K562 (cell line): ENCODE results near the gene KRT25. TPM values are rescaled to one million over a fixed set of nuclear protein-coding genes. Genes with fewer than 3 reads are reported as not detected.

Source experiments
- ATAC-seq: fragments of 200-7000 bp; cut with Tn5 transposase; 3 replicates; pipeline ENCODE4 v1.9.1; 2020; ENCODE audit warnings: moderate library complexity
- BruUV-seq: library from RNA; stranded (reverse); fragments of 400-500 nt; replicated peaks from 2 replicates; lab custom pipeline; 2021; lab: Mats Ljungman, UMichigan
- CTCF ChIA-PET: fragments of 300-600 bp; formaldehyde crosslinking; extraction: SDS; loops from one replicate; lab custom pipeline; 2021; ENCODE audit warnings: low intra/inter-chr PET ratio; lab: Yijun Ruan, JAX
- POLR2A ChIA-PET: fragments of 300-600, 350-650 bp; sonication (Branson Sonifier 250); formaldehyde crosslinking; extraction: SDS; loops from one replicate; lab custom pipeline; 2021; ENCODE audit warnings: antibody characterized with exemption, inconsistent platforms; lab: Yijun Ruan, JAX
- DNase-seq, 4 experiments: peaks; one replicate each; pipeline versions ENCODE4 v3.0.0 to v3.0.0-alpha.2; 2011 to 2018; ENCODE audit warnings: low spot score in 3 of 4, mixed read lengths in 3 of 4; ENCODE audit errors: extremely low read depth in 1 of 4
- FAIRE-seq: peaks from 2 replicates; lab custom pipeline; 2011; peaks lifted over from hg19 to GRCh38; lab: Jason Lieb, UNC
- H2AFZ ChIP-seq: 2 replicates; pipeline ENCODE4 v1.6.0; 2011; ENCODE audit warnings: low read depth, low read length, control low read depth, inconsistent platforms
- H3K27ac ChIP-seq: fragments of 200-600 bp; 3 replicates; pipeline ENCODE4 v1.8.0; 2011; ENCODE audit warnings: low read depth, mild to moderate bottlenecking, control low read depth, inconsistent platforms, low read length, moderate library complexity, mixed read lengths; ENCODE audit errors: extremely low read depth
- H3K27me3 ChIP-seq, 2 experiments: fragments of 300-600 bp in 1 of 2; 2 replicates in 1 of 2; 3 replicates in 1 of 2; pipeline versions ENCODE4 v1.6.0 to v1.8.0; 2011; ENCODE audit warnings: inconsistent platforms in 2 of 2, low read length in 2 of 2, mild to moderate bottlenecking in 1 of 2, mixed read lengths in 1 of 2, moderate library complexity in 1 of 2; ENCODE audit not compliant: control insufficient read depth in 2 of 2, insufficient read depth in 2 of 2
- H3K36me3 ChIP-seq: fragments of 300-600 bp; 3 replicates; pipeline ENCODE4 v1.8.0; 2011; ENCODE audit warnings: mild to moderate bottlenecking, low read length, inconsistent platforms; ENCODE audit not compliant: control insufficient read depth, insufficient read depth
- H3K4me1 ChIP-seq, 2 experiments: fragments of 200-600 bp in 1 of 2; replicated peaks in 1 of 2; 2 replicates in 1 of 2; 3 replicates in 1 of 2; pipeline versions ENCODE4 v1.5.1 to v1.8.0; 2011; ENCODE audit warnings: inconsistent platforms in 2 of 2, low read length in 2 of 2, mild to moderate bottlenecking in 1 of 2, mixed read lengths in 1 of 2, moderate library complexity in 1 of 2; ENCODE audit not compliant: control insufficient read depth in 2 of 2, insufficient read depth in 2 of 2
- H3K4me2 ChIP-seq: 2 replicates; pipeline ENCODE4 v1.6.1; 2011; ENCODE audit warnings: low read length, control low read depth, inconsistent platforms, mixed read lengths; ENCODE audit not compliant: insufficient read depth
- H3K4me3 ChIP-seq: fragments of 200-600 bp; sonication (generic), shearing (Covaris generic); 2 replicates; pipeline ENCODE4 v1.5.1; 2016; ENCODE audit warnings: control low read depth, inconsistent platforms
- H3K79me2 ChIP-seq: fragments of 200-600 bp; 3 replicates; pipeline ENCODE4 v1.8.0; 2011; ENCODE audit warnings: low read length, inconsistent platforms; ENCODE audit not compliant: control insufficient read depth, insufficient read depth
- H3K9ac ChIP-seq, 2 experiments: 2 replicates each; pipeline versions ENCODE4 v1.6.0 to v1.6.1; 2011; ENCODE audit warnings: low read depth in 2 of 2, low read length in 2 of 2, control low read depth in 1 of 2, inconsistent platforms in 1 of 2, mild to moderate bottlenecking in 1 of 2, mixed read lengths in 1 of 2; ENCODE audit not compliant: insufficient read depth in 1 of 2
- H3K9me1 ChIP-seq: one replicate; pipeline ENCODE4 v1.6.0; 2011; ENCODE audit warnings: inconsistent platforms, mild to moderate bottlenecking, low read length, moderate library complexity; ENCODE audit not compliant: control insufficient read depth, insufficient read depth
- H3K9me3 ChIP-seq: replicated peaks from 2 replicates; pipeline ENCODE4 v1.5.1; 2011; ENCODE audit warnings: low read depth, low read length, inconsistent platforms; ENCODE audit not compliant: control insufficient read depth, insufficient read depth
- H4K20me1 ChIP-seq: replicated peaks from 2 replicates; pipeline ENCODE4 v1.6.1; 2011; ENCODE audit warnings: low read length, inconsistent platforms, mixed read lengths; ENCODE audit not compliant: control insufficient read depth, insufficient read depth
- DDX20 ChIP-seq: fragments of 450-650 bp; IDR thresholded peaks from 2 replicates; pipeline ENCODE4 v1.6.1; 2016; ENCODE audit warnings: missing genetic modification characterization, low read depth, mild to moderate bottlenecking, missing compliant biosample characterization, moderate library complexity
- L3MBTL2 ChIP-seq: fragments of 450-650 bp; IDR thresholded peaks from 2 replicates; pipeline ENCODE4 v1.6.1; 2016; ENCODE audit warnings: mild to moderate bottlenecking, moderate library complexity
- NBN ChIP-seq: fragments of 450-650 bp; IDR thresholded peaks from 2 replicates; pipeline ENCODE4 v1.6.1; 2016; ENCODE audit warnings: low read depth, mild to moderate bottlenecking
- PHF8 ChIP-seq: fragments of 200-600 bp; sonication (generic); IDR thresholded peaks from 2 replicates; pipeline ENCODE4 v1.6.1; 2012; ENCODE audit warnings: mixed run types, mild to moderate bottlenecking, inconsistent platforms, low read length, moderate library complexity, borderline replicate concordance
- SMARCA4 ChIP-seq: fragments of 450-650 bp; IDR thresholded peaks from 2 replicates; pipeline ENCODE4 v1.6.1; 2016
- STAT5A ChIP-seq: IDR thresholded peaks from 2 replicates; pipeline ENCODE4 v1.6.1; 2012; ENCODE audit warnings: low read length, inconsistent platforms, borderline replicate concordance
- ZNF431 ChIP-seq: sonication (generic); formaldehyde crosslinking; IDR thresholded peaks from 2 replicates; pipeline ENCODE4 v1.8.0; 2022; ENCODE audit warnings: mild to moderate bottlenecking, missing genetic modification reagents
- ZNF584 ChIP-seq: fragments of 200-800 bp; sonication (Bioruptor generic); IDR thresholded peaks from 2 replicates; pipeline ENCODE4 v1.6.1; 2016; ENCODE audit warnings: low read depth, mild to moderate bottlenecking, missing genetic modification characterization, missing compliant biosample characterization
- WGBS: fragments of 100-300 bp; shearing (Covaris generic); methylation state at CpG from one replicate; pipeline ENCODE4 v1.1.6; 2016; ENCODE audit warnings: low coverage, mixed read lengths; ENCODE audit not compliant: insufficient coverage; ENCODE audit errors: missing lambda C conversion rate; 5-methylcytosine and 5-hydroxymethylcytosine counted together
- in situ Hi-C: fragments of 300-500 bp; cut with MboI; formaldehyde crosslinking; loops from 4 replicates; pipeline ENCODE4 v1.15.0; 2018; ENCODE audit warnings: inconsistent platforms, mixed read lengths
- intact Hi-C: fragments of 100-400 bp; cut with micrococcal nuclease; formaldehyde crosslinking; loops from 2 replicates; pipeline ENCODE4 v1.14.2; 2022
- polyA plus RNA-seq, 8 experiments: library from polyadenylated mRNA; depleted of rRNA in 4 of 8; stranded (reverse) in 5 of 8; unstranded in 3 of 8; fragments of >200 nt; fragmentation: Nextera tagmentation in 2 of 8; fragmentation: Illumina TruSeq in 1 of 8; extraction: Ambion mirVana in 2 of 8; extraction: Trizol in 1 of 8; gene quantifications; 2 replicates each; pipeline versions ENCODE4 v1.2.1 to v1.2.3, GENCODE V29; 2011 to 2014; ENCODE audit warnings: inconsistent platforms in 1 of 8, missing spikeins in 1 of 8
- total RNA-seq, 7 experiments: library from RNA; depleted of rRNA in 6 of 7; stranded (reverse); fragments of >200 nt in 6 of 7; fragmentation: Illumina TruSeq in 2 of 7; extraction: Trizol in 2 of 7; gene quantifications; 2 replicates each; pipeline versions ENCODE4 v1.2.1 to v1.2.3, GENCODE V29; 2011 to 2021; ENCODE audit warnings: low replicate concordance in 1 of 7
- TF ChIP-seq, protein P1 (sequence below): conservative IDR thresholded peaks from 2 replicates; pipeline ENCODE4 v1.6.1; 2011; ENCODE audit warnings: low read depth, mild to moderate bottlenecking, low read length; ENCODE audit not compliant: control insufficient read depth
- TF ChIP-seq, protein P2 (sequence below), 2 experiments: fragments of 450-650 bp; IDR thresholded peaks; 2 replicates each; pipeline ENCODE4 v1.6.1; 2018; ENCODE audit warnings: mild to moderate bottlenecking in 2 of 2, low read depth in 1 of 2; ENCODE audit not compliant: partially characterized antibody in 2 of 2
- TF ChIP-seq, protein P3 (sequence below): sonication (generic); IDR thresholded peaks from 2 replicates; pipeline ENCODE4 v1.6.1; 2016
- TF ChIP-seq, protein P4 (sequence below): fragments of 450-650 bp; formaldehyde crosslinking; IDR thresholded peaks from 2 replicates; pipeline ENCODE4 v1.4.0; 2022; ENCODE audit warnings: mild to moderate bottlenecking, moderate library complexity
- TF ChIP-seq, protein P5 (sequence below), 2 experiments: fragments of 450-650 bp in 1 of 2; sonication (generic) in 1 of 2; formaldehyde crosslinking in 1 of 2; IDR thresholded peaks in 1 of 2; conservative IDR thresholded peaks in 1 of 2; 2 replicates each; pipeline versions ENCODE4 v1.6.1 to v1.8.1; 2016 to 2023; ENCODE audit warnings: mild to moderate bottlenecking in 2 of 2, moderate library complexity in 2 of 2, inconsistent platforms in 1 of 2, missing genetic modification reagents in 1 of 2

The KRT25 gene
- total and polyA plus RNA-seq, 9 of the 15 experiments (the other 6 are each of a cell fraction or from before 2014, with no cell fraction given) = not detected

DNA sequence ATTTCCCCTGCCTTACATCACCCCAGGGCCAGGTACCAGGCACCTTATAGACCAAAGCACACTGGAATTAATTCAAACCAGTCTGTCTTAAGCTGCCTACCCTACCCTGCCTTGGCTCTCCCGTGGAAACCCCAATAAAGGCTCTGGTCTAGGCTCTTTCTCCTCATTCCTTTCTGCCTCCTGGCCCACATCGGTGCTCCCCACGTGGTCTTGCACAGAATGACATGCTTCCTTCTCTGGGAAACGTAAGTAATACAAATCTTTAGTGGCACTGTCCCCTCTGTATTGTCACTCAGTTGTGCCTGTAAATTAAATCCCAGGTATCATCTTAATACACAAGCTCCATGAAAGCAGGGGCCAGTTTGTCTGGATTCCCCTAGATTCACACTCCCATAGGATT, 16.6 kb downstream of the KRT25 start:
- Histone ChIP-seq H3K4me1 (no peaks in the 10 kb centered on the region), H3K27me3 (peaks cover 0 to 19% of the 10 kb centered on the region in 2 experiments; a peak in 2 of 5 replicates), H3K9me1 (no peaks in the 10 kb centered on the region), H3K36me3 (no peaks in the 10 kb centered on the region), H3K9me3 (no peaks in the 10 kb centered on the region; the same call in 1 of the 2 replicates), H4K20me1 (no peaks in the 10 kb centered on the region), H2AFZ (no peak overlapping the region), H3K9ac (no peak overlapping the region), H3K79me2 (no peaks in the 10 kb centered on the region), H3K4me2 (no peak overlapping the region; the same call in 1 of the 2 replicates), H3K27ac (no peak overlapping the region), H3K4me3 (no peak overlapping the region)
- intact Hi-C loops = no loop called here
- FAIRE-seq (no peak), DNase-seq (no peak), ATAC-seq (no peak; the same call in none of the 3 replicates)
- WGBS = 0% methylated on average over 4 of the region's 4 CpGs
- POLR2A ChIA-PET = interaction anchor here (0.7 kb wide), 1 partner anchor 23 kb away, joined by 3 read pairs; no protein-coding TSS in a partner anchor
- no TSS peak for BruUV-seq
- in situ Hi-C loops = no loop called here
- CTCF ChIA-PET = interaction anchor here (0.6 kb wide), 1 partner anchor 190 kb away, joined by 4 read pairs; no protein-coding TSS in a partner anchor
- TF ChIP-seq NBN (no peak), L3MBTL2 (peak; percentile 74), DDX20 (tag) (no peak), PHF8 (no peak), ZNF584 (CRISPR knock-in tag) (peak; percentile 60; the same call in 1 of the 2 replicates), ZNF431 (CRISPR knock-in tag) (no peak), STAT5A (no peak), SMARCA4 (no peak)
- TF ChIP-seq, protein P1, sequence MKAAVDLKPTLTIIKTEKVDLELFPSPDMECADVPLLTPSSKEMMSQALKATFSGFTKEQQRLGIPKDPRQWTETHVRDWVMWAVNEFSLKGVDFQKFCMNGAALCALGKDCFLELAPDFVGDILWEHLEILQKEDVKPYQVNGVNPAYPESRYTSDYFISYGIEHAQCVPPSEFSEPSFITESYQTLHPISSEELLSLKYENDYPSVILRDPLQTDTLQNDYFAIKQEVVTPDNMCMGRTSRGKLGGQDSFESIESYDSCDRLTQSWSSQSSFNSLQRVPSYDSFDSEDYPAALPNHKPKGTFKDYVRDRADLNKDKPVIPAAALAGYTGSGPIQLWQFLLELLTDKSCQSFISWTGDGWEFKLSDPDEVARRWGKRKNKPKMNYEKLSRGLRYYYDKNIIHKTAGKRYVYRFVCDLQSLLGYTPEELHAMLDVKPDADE = no peak
- TF ChIP-seq, protein P2, sequence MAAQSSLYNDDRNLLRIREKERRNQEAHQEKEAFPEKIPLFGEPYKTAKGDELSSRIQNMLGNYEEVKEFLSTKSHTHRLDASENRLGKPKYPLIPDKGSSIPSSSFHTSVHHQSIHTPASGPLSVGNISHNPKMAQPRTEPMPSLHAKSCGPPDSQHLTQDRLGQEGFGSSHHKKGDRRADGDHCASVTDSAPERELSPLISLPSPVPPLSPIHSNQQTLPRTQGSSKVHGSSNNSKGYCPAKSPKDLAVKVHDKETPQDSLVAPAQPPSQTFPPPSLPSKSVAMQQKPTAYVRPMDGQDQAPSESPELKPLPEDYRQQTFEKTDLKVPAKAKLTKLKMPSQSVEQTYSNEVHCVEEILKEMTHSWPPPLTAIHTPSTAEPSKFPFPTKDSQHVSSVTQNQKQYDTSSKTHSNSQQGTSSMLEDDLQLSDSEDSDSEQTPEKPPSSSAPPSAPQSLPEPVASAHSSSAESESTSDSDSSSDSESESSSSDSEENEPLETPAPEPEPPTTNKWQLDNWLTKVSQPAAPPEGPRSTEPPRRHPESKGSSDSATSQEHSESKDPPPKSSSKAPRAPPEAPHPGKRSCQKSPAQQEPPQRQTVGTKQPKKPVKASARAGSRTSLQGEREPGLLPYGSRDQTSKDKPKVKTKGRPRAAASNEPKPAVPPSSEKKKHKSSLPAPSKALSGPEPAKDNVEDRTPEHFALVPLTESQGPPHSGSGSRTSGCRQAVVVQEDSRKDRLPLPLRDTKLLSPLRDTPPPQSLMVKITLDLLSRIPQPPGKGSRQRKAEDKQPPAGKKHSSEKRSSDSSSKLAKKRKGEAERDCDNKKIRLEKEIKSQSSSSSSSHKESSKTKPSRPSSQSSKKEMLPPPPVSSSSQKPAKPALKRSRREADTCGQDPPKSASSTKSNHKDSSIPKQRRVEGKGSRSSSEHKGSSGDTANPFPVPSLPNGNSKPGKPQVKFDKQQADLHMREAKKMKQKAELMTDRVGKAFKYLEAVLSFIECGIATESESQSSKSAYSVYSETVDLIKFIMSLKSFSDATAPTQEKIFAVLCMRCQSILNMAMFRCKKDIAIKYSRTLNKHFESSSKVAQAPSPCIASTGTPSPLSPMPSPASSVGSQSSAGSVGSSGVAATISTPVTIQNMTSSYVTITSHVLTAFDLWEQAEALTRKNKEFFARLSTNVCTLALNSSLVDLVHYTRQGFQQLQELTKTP (IDR thresholded peaks at IDR 0.05; ENCODE audit: low read depth in 1 of 2, partially characterized antibody in 2 of 2) = no peak
- TF ChIP-seq, protein P3, sequence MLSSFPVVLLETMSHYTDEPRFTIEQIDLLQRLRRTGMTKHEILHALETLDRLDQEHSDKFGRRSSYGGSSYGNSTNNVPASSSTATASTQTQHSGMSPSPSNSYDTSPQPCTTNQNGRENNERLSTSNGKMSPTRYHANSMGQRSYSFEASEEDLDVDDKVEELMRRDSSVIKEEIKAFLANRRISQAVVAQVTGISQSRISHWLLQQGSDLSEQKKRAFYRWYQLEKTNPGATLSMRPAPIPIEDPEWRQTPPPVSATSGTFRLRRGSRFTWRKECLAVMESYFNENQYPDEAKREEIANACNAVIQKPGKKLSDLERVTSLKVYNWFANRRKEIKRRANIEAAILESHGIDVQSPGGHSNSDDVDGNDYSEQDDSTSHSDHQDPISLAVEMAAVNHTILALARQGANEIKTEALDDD = 0 out of 2 replicates have a peak, but pooled peaks have one; percentile 8
- TF ChIP-seq, protein P4, sequence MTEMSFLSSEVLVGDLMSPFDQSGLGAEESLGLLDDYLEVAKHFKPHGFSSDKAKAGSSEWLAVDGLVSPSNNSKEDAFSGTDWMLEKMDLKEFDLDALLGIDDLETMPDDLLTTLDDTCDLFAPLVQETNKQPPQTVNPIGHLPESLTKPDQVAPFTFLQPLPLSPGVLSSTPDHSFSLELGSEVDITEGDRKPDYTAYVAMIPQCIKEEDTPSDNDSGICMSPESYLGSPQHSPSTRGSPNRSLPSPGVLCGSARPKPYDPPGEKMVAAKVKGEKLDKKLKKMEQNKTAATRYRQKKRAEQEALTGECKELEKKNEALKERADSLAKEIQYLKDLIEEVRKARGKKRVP (CRISPR knock-in tag) = 0 out of 2 replicates have a peak, but pooled peaks have one; percentile 22
- TF ChIP-seq, protein P5, sequence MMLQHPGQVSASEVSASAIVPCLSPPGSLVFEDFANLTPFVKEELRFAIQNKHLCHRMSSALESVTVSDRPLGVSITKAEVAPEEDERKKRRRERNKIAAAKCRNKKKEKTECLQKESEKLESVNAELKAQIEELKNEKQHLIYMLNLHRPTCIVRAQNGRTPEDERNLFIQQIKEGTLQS (IDR thresholded peaks at IDR 0.05) = peak; percentile 27; the same call in 1 of the 2 replicates
- TF ChIP-seq, protein P5 (CRISPR knock-in tag; conservative IDR thresholded peaks at IDR 0.05) = no peak
